ENCODE results near the gene EXOC6. TPM values are rescaled to one million over a fixed set of nuclear protein-coding genes. Genes with fewer than 3 reads are reported as not detected.

EXOC6 gene
- total RNA-seq, 1 experiment from 2014 or later, result 17.0 TPM

DNA sequence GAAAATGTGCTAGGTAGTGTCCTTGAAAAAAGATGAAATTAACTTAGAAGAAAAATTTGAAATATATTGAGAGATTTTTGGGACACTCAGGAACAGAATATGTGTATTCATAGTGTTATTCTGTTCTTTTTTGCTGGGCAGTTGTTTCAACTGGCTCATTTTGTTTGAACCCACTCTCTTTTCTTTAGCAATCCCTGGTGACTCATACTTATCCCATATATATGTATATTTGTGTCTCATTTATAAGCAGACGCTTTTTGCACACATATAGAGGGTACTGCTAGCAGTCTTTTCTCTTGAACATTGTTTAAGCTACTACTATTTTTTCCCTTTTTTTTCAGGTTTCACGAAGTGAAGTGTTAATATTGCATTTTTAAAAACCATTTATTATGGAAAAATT is 1.9 kb downstream of the EXOC6 start:
- in situ Hi-C loops (cut with HindIII; ENCODE audit: low pct_unique_long_range_greater_than_20kb, low sequenced_read_pairs) (no loop called here), intact Hi-C loops (cut with micrococcal nuclease; ENCODE audit: unreplicated experiment) (no loop called here)
- no peak for ATAC-seq
- peaks cover 16% of the 10 kb centered on the region for H3K4me1 ChIP-seq (ENCODE audit: control insufficient read depth, insufficient read depth, low read length)
- BruUV-seq (replicated peaks), result no TSS peak
- H3K27ac ChIP-seq (ENCODE audit: low read length), result no peak overlapping the region
- no peaks in the 10 kb centered on the region for H3K9me3 ChIP-seq (ENCODE audit: control insufficient read depth, insufficient read depth, low read depth, low read length)
- DNase-seq (ENCODE audit: low read depth, low spot score), result no peak
- no peaks in the 10 kb centered on the region for H3K36me3 ChIP-seq (ENCODE audit: control insufficient read depth, insufficient read depth, low read length)
- TF ChIP-seq, protein P1, sequence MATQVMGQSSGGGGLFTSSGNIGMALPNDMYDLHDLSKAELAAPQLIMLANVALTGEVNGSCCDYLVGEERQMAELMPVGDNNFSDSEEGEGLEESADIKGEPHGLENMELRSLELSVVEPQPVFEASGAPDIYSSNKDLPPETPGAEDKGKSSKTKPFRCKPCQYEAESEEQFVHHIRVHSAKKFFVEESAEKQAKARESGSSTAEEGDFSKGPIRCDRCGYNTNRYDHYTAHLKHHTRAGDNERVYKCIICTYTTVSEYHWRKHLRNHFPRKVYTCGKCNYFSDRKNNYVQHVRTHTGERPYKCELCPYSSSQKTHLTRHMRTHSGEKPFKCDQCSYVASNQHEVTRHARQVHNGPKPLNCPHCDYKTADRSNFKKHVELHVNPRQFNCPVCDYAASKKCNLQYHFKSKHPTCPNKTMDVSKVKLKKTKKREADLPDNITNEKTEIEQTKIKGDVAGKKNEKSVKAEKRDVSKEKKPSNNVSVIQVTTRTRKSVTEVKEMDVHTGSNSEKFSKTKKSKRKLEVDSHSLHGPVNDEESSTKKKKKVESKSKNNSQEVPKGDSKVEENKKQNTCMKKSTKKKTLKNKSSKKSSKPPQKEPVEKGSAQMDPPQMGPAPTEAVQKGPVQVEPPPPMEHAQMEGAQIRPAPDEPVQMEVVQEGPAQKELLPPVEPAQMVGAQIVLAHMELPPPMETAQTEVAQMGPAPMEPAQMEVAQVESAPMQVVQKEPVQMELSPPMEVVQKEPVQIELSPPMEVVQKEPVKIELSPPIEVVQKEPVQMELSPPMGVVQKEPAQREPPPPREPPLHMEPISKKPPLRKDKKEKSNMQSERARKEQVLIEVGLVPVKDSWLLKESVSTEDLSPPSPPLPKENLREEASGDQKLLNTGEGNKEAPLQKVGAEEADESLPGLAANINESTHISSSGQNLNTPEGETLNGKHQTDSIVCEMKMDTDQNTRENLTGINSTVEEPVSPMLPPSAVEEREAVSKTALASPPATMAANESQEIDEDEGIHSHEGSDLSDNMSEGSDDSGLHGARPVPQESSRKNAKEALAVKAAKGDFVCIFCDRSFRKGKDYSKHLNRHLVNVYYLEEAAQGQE (IDR thresholded peaks at IDR 0.05; ENCODE audit: insufficient read depth in 1 of 2, low read depth in 2 of 2, low read length in 1 of 2), result no peak
- no peak for TF ChIP-seq SIN3A (IDR thresholded peaks at IDR 0.05; ENCODE audit: borderline replicate concordance, insufficient read depth, low read depth, low read length)
- TF ChIP-seq, protein P2, sequence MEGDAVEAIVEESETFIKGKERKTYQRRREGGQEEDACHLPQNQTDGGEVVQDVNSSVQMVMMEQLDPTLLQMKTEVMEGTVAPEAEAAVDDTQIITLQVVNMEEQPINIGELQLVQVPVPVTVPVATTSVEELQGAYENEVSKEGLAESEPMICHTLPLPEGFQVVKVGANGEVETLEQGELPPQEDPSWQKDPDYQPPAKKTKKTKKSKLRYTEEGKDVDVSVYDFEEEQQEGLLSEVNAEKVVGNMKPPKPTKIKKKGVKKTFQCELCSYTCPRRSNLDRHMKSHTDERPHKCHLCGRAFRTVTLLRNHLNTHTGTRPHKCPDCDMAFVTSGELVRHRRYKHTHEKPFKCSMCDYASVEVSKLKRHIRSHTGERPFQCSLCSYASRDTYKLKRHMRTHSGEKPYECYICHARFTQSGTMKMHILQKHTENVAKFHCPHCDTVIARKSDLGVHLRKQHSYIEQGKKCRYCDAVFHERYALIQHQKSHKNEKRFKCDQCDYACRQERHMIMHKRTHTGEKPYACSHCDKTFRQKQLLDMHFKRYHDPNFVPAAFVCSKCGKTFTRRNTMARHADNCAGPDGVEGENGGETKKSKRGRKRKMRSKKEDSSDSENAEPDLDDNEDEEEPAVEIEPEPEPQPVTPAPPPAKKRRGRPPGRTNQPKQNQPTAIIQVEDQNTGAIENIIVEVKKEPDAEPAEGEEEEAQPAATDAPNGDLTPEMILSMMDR (IDR thresholded peaks at IDR 0.05), result no peak
- no peak for TF ChIP-seq POLR2AphosphoS5 (IDR thresholded peaks at IDR 0.05; ENCODE audit: low read depth, low read length)
- TF ChIP-seq TCF7L2 (IDR thresholded peaks at IDR 0.05; ENCODE audit: low read depth, low read length), result no peak
- CTCF ChIA-PET, result no interaction called here
- H3K27me3 ChIP-seq (ENCODE audit: control insufficient read depth, insufficient read depth, low read length), result no peaks in the 10 kb centered on the region
- POLR2A ChIA-PET, result no interaction called here
- H3K4me3 ChIP-seq (ENCODE audit: low read depth in 2 of 2, low read length in 2 of 2), result no peak overlapping the region

DNA sequence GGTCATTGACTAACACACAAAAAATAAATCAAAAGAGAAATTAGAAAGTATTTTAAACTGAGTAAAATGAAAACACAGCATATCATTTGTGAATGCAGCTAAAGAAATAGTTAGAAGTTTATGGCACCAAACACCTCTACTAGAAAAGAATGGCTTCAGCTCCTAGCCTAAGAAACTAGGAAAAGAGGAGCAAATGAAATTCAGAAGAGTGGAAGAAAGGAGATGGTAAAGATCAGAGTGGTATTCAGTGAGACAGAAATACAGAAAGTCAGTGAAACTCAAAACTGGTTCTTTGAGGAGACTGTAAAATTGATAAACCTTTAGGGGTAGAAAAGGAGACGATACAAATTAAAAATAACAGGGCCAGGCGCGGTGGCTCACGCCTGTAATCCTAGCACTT is 2.7 kb downstream of the EXOC6 start:
- ATAC-seq (no peak), DNase-seq (ENCODE audit: low read depth, low spot score) (no peak)
- Histone ChIP-seq H3K27ac (ENCODE audit: low read length) (no peak overlapping the region), H3K27me3 (ENCODE audit: control insufficient read depth, insufficient read depth, low read length) (no peaks in the 10 kb centered on the region), H3K4me3 (ENCODE audit: low read depth in 2 of 2, low read length in 2 of 2) (no peak overlapping the region), H3K36me3 (ENCODE audit: control insufficient read depth, insufficient read depth, low read length) (no peaks in the 10 kb centered on the region), H3K4me1 (ENCODE audit: control insufficient read depth, insufficient read depth, low read length) (peaks cover 16% of the 10 kb centered on the region), H3K9me3 (ENCODE audit: control insufficient read depth, insufficient read depth, low read depth, low read length) (no peaks in the 10 kb centered on the region)
- BruUV-seq (replicated peaks), result TSS peak; percentile 60
- ChIA-PET CTCF (no interaction called here), POLR2A (no interaction called here)
- TF ChIP-seq, protein P1 (IDR thresholded peaks at IDR 0.05; ENCODE audit: insufficient read depth in 1 of 2, low read depth in 2 of 2, low read length in 1 of 2), result no peak
- TF ChIP-seq, protein P2 (IDR thresholded peaks at IDR 0.05), result no peak
- TF ChIP-seq TCF7L2 (IDR thresholded peaks at IDR 0.05; ENCODE audit: low read depth, low read length) (no peak), POLR2AphosphoS5 (IDR thresholded peaks at IDR 0.05; ENCODE audit: low read depth, low read length) (no peak), SIN3A (IDR thresholded peaks at IDR 0.05; ENCODE audit: borderline replicate concordance, insufficient read depth, low read depth, low read length) (no peak)
- intact Hi-C loops (cut with micrococcal nuclease; ENCODE audit: unreplicated experiment), result no loop called here
- in situ Hi-C loops (cut with HindIII; ENCODE audit: low pct_unique_long_range_greater_than_20kb, low sequenced_read_pairs), result no loop called here
